Activated naive CD4-positive, alpha-beta T cell (primary cell): ENCODE measurements around the gene ANAPC2.

Source experiments
- DNase-seq, 4 experiments: peaks; one replicate each; lab custom pipeline; 2025; lab: John Stamatoyannopoulos, UW

The ANAPC2 gene

DNA sequence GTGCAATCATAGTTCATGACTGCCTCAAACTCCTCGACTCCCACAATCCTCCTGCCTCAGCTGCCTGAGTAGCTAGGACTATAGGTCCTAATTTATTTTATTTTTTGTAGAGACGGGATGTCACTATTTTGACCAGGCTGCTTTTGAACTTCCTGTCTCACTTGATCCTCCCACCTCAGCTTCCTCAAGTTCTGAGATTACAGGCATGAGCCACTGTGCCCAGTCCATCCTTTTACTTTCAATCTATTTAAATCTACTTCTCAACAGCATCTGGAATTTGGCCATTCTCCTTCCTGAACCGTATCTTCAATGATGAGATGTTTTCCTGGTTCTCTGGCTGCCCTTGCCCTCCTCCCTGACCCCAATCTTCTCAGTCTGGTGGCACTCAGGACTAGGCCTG, 61.6 kb downstream of the ANAPC2 start:
- DNase-seq = no peak
